Neural cell (in vitro differentiated cells): ENCODE measurements around the gene SRRM2. TPM values are rescaled to one million over a fixed set of nuclear protein-coding genes. Genes with fewer than 3 reads are reported as not detected.

ENCODE experiments used
- H2AFZ ChIP-seq: fragments of 200-600, 300-800 bp; sonication (generic), shearing (Covaris generic); 2 replicates; pipeline ENCODE4 v1.6.0; 2014; ENCODE audit warnings: low read depth, mild to moderate bottlenecking, antibody characterized with exemption, low read length, moderate library complexity
- H3F3A ChIP-seq: fragments of 200-600 bp; shearing (Covaris generic); 2 replicates; pipeline ENCODE4 v1.6.1; 2016; ENCODE audit warnings: mild to moderate bottlenecking, moderate library complexity, mixed read lengths, antibody characterized with exemption, low read length; ENCODE audit not compliant: insufficient read depth, poor library complexity, severe bottlenecking
- H3K27ac ChIP-seq: fragments of 200-600, 300-800 bp; sonication (generic), shearing (Covaris generic); 2 replicates; pipeline ENCODE4 v1.5.1; 2014; ENCODE audit warnings: mild to moderate bottlenecking, low read length, moderate library complexity
- H3K27me3 ChIP-seq: fragments of 300-800, 200-600 bp; sonication (generic), shearing (Covaris generic); 2 replicates; pipeline ENCODE4 v1.6.0; 2014; ENCODE audit warnings: mild to moderate bottlenecking, low read depth, low read length, moderate library complexity; ENCODE audit not compliant: insufficient read depth
- H3K36me3 ChIP-seq: fragments of 300-800, 200-600 bp; sonication (generic), shearing (Covaris generic); 2 replicates; pipeline ENCODE4 v1.5.1; 2014; ENCODE audit warnings: mild to moderate bottlenecking, antibody characterized with exemption, low read length, moderate library complexity; ENCODE audit not compliant: insufficient read depth
- H3K4me2 ChIP-seq: fragments of 300-800, 200-600 bp; sonication (generic), shearing (Covaris generic); 2 replicates; pipeline ENCODE4 v1.6.0; 2014; ENCODE audit warnings: mild to moderate bottlenecking, low read length
- H3K4me3 ChIP-seq: fragments of 300-800, 200-600 bp; sonication (generic), shearing (Covaris generic); 2 replicates; pipeline ENCODE4 v1.5.1; 2014; ENCODE audit warnings: mild to moderate bottlenecking, low read length, moderate library complexity
- H3K79me2 ChIP-seq: fragments of 200-600 bp; shearing (Covaris generic); replicated peaks from 2 replicates; pipeline ENCODE4 v1.6.0; 2014; ENCODE audit warnings: mild to moderate bottlenecking, low read length, moderate library complexity; ENCODE audit not compliant: insufficient read depth
- H3K9ac ChIP-seq: fragments of 300-800, 200-600 bp; sonication (generic), shearing (Covaris generic); 2 replicates; pipeline ENCODE4 v1.6.1; 2016; ENCODE audit warnings: mild to moderate bottlenecking, low read length, mixed read lengths
- H3K9me2 ChIP-seq: fragments of 200-600 bp; shearing (Covaris generic); 2 replicates; pipeline ENCODE4 v1.6.1; 2016; ENCODE audit warnings: mild to moderate bottlenecking, low read length, mixed read lengths; ENCODE audit not compliant: insufficient read depth
- H3K9me3 ChIP-seq: fragments of 200-600, 300-800 bp; sonication (generic), shearing (Covaris generic); 2 replicates; pipeline ENCODE4 v1.6.1; 2016; ENCODE audit warnings: mild to moderate bottlenecking, mixed run types, low read length, moderate library complexity, mixed read lengths
- H4K20me1 ChIP-seq: fragments of 200-600 bp; shearing (Covaris generic); 2 replicates; pipeline ENCODE4 v1.6.1; 2016; ENCODE audit warnings: mild to moderate bottlenecking, mixed run types; ENCODE audit not compliant: insufficient read depth
- EP300 ChIP-seq: fragments of 450-650 bp; conservative IDR thresholded peaks from 2 replicates; pipeline ENCODE4 v1.6.1; 2014; ENCODE audit warnings: antibody characterized with exemption, mild to moderate bottlenecking, moderate library complexity; ENCODE audit not compliant: poor library complexity, severe bottlenecking
- EZH2 ChIP-seq: fragments of 200-600, 300-800 bp; shearing (Covaris generic), sonication (generic); IDR thresholded peaks from 2 replicates; pipeline ENCODE4 v1.6.1; 2014; ENCODE audit warnings: antibody characterized with exemption, low read length, borderline replicate concordance, mild to moderate bottlenecking; ENCODE audit not compliant: insufficient read depth, poor library complexity, severe bottlenecking
- MXI1 ChIP-seq: fragments of 450-650 bp; conservative IDR thresholded peaks from 2 replicates; pipeline ENCODE4 v1.6.1; 2014; ENCODE audit warnings: antibody characterized with exemption, mild to moderate bottlenecking; ENCODE audit not compliant: poor library complexity, severe bottlenecking
- POLR2AphosphoS5 ChIP-seq: IDR thresholded peaks from 2 replicates; pipeline ENCODE4 v1.6.1; 2012
- RAD21 ChIP-seq: fragments of 450-650 bp; conservative IDR thresholded peaks from 2 replicates; pipeline ENCODE4 v1.6.1; 2014; ENCODE audit warnings: antibody characterized with exemption, mild to moderate bottlenecking, moderate library complexity
- SMC3 ChIP-seq: fragments of 450-650 bp; conservative IDR thresholded peaks from 2 replicates; pipeline ENCODE4 v1.6.1; 2014; ENCODE audit warnings: antibody characterized with exemption, mild to moderate bottlenecking, moderate library complexity; ENCODE audit not compliant: poor library complexity
- TAF1 ChIP-seq: IDR thresholded peaks from 2 replicates; pipeline ENCODE4 v1.6.1; 2012; ENCODE audit warnings: low read depth
- polyA plus RNA-seq: library from polyadenylated mRNA; depleted of rRNA; stranded (reverse); fragments of >200 nt; gene quantifications from 2 replicates; pipeline ENCODE4 v1.2.3, GENCODE V29; 2014
- TF ChIP-seq, protein P1 (sequence below): fragments of 450-650 bp; IDR thresholded peaks from 2 replicates; pipeline ENCODE4 v1.5.1; 2014; ENCODE audit warnings: antibody characterized with exemption, mild to moderate bottlenecking, moderate library complexity; ENCODE audit not compliant: poor library complexity, severe bottlenecking
- TF ChIP-seq, protein P2 (sequence below): IDR thresholded peaks from 2 replicates; pipeline ENCODE4 v1.6.1; 2012; ENCODE audit warnings: borderline replicate concordance

The SRRM2 gene
- polyA plus RNA-seq, 1 donor from 2014 or later: 40.0 TPM

DNA sequence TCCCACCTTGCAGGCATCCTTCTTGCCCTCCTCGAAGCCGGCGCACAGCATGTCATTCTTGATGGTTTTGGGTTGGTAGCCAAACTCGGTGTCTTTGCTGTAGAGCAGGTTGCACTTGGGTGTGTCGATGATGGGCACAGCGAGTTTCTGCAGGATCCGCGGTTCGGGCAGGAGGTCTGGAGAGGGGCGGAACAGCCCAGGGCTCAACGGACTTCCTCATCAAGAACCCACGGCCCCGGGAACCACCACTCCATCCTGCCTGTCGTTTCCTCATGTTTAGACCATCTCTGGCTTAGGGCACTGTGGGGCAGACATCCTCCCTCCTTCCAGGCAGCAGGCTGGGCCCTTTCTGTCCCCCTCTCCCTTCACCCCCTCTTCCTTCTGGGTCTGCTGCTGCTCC, 38.9 kb upstream of the SRRM2 start:
- no peaks in the 10 kb centered on the region for H3F3A ChIP-seq
- H3K36me3 ChIP-seq: no peaks in the 10 kb centered on the region
- no peak overlapping the region for H3K27ac ChIP-seq
- no peak overlapping the region for H2AFZ ChIP-seq
- H3K79me2 ChIP-seq: no peaks in the 10 kb centered on the region
- no peak overlapping the region for H3K4me3 ChIP-seq
- no peaks in the 10 kb centered on the region for H3K9me2 ChIP-seq
- TF ChIP-seq POLR2AphosphoS5: no peak
- no peak overlapping the region for H3K4me2 ChIP-seq
- H3K9me3 ChIP-seq: no peaks in the 10 kb centered on the region
- H4K20me1 ChIP-seq: no peaks in the 10 kb centered on the region
- H3K9ac ChIP-seq: no peak overlapping the region
- no peaks in the 10 kb centered on the region for H3K27me3 ChIP-seq

DNA sequence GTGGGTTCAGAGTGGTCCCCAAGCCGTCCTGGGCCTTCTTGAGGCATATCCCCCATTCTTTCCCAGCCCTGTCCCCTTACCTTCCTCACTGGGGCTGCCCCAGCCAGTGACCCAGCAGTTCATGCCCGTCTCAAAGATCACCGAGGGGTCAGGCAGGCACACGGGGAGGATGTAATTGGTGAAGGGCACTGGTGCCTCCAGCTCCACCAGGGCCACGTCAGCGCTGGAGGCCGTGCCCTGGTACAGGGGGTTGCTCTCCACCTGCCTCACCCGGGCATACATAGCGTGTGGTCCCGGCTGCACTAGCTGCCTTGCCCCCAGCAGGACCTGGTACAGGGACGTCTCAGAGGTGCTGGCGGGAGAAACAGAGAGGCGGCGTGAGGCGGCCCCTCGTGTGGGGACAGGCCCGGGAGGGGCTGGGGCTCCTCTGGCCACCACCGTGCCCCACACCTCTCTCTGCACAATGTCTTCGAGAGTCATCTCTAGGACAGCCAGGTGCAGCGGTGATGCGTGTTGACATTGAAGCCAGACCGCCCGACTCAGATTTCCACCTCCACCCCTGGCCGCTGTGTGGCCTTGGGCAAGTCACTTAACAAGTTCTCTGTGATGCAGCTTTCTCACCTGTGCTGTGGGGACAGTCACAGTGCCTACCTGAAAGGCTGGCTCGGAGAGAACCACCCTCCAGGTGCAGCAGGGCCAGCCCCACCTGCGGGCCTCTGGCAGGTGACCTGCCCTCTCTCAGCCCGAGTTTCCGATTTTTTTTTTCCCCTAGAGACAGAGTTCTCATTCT, 38.3 kb upstream of the SRRM2 start:
- Histone ChIP-seq H3K79me2 (no peaks in the 10 kb centered on the region), H3K9me3 (no peaks in the 10 kb centered on the region)

DNA sequence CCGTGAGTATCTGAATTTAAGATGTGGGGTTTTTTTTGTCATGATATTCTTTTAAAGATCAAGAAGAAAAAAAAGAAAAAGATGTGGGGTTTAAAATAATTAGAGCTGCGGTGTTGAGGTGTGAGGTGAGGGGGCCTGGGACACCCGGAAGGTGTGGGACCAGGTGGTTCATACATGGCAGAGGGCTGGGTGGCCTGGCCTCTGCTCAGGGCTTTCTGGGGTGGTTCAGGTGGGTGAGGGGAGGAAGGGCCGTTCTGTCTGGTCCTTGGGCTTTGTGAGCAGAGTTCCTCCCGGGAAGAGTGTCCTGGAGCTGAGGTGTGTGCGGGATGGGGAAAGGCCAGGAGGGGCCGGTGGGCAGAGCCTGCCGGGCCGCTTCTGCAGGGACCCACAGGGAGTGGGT, 37.4 kb upstream of the SRRM2 start:
- Histone ChIP-seq H2AFZ (no peak overlapping the region), H3K27ac (no peak overlapping the region), H4K20me1 (no peaks in the 10 kb centered on the region), H3K9me2 (no peaks in the 10 kb centered on the region), H3K9me3 (no peaks in the 10 kb centered on the region), H3K27me3 (no peaks in the 10 kb centered on the region), H3K9ac (no peak overlapping the region), H3K4me2 (no peak overlapping the region), H3K36me3 (no peaks in the 10 kb centered on the region), H3F3A (no peaks in the 10 kb centered on the region), H3K79me2 (no peaks in the 10 kb centered on the region), H3K4me3 (no peak overlapping the region)
- TF ChIP-seq, protein P1, sequence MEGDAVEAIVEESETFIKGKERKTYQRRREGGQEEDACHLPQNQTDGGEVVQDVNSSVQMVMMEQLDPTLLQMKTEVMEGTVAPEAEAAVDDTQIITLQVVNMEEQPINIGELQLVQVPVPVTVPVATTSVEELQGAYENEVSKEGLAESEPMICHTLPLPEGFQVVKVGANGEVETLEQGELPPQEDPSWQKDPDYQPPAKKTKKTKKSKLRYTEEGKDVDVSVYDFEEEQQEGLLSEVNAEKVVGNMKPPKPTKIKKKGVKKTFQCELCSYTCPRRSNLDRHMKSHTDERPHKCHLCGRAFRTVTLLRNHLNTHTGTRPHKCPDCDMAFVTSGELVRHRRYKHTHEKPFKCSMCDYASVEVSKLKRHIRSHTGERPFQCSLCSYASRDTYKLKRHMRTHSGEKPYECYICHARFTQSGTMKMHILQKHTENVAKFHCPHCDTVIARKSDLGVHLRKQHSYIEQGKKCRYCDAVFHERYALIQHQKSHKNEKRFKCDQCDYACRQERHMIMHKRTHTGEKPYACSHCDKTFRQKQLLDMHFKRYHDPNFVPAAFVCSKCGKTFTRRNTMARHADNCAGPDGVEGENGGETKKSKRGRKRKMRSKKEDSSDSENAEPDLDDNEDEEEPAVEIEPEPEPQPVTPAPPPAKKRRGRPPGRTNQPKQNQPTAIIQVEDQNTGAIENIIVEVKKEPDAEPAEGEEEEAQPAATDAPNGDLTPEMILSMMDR: no peak
- TF ChIP-seq EP300 (no peak), MXI1 (no peak), POLR2AphosphoS5 (no peak), EZH2 (no peak), SMC3 (no peak), RAD21 (no peak)
- TF ChIP-seq, protein P2, sequence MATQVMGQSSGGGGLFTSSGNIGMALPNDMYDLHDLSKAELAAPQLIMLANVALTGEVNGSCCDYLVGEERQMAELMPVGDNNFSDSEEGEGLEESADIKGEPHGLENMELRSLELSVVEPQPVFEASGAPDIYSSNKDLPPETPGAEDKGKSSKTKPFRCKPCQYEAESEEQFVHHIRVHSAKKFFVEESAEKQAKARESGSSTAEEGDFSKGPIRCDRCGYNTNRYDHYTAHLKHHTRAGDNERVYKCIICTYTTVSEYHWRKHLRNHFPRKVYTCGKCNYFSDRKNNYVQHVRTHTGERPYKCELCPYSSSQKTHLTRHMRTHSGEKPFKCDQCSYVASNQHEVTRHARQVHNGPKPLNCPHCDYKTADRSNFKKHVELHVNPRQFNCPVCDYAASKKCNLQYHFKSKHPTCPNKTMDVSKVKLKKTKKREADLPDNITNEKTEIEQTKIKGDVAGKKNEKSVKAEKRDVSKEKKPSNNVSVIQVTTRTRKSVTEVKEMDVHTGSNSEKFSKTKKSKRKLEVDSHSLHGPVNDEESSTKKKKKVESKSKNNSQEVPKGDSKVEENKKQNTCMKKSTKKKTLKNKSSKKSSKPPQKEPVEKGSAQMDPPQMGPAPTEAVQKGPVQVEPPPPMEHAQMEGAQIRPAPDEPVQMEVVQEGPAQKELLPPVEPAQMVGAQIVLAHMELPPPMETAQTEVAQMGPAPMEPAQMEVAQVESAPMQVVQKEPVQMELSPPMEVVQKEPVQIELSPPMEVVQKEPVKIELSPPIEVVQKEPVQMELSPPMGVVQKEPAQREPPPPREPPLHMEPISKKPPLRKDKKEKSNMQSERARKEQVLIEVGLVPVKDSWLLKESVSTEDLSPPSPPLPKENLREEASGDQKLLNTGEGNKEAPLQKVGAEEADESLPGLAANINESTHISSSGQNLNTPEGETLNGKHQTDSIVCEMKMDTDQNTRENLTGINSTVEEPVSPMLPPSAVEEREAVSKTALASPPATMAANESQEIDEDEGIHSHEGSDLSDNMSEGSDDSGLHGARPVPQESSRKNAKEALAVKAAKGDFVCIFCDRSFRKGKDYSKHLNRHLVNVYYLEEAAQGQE: no peak

More for the DNA sequence above, 38.3 kb upstream of the SRRM2 start:
- no peaks in the 10 kb centered on the region for H4K20me1 ChIP-seq
- TF ChIP-seq RAD21: no peak
- no peak for TF ChIP-seq TAF1
- no peak for TF ChIP-seq MXI1
- TF ChIP-seq, protein P1: no peak
- no peak for TF ChIP-seq POLR2AphosphoS5
- TF ChIP-seq EP300: no peak
- no peak for TF ChIP-seq SMC3
- TF ChIP-seq EZH2: no peak
- H3F3A ChIP-seq: no peaks in the 10 kb centered on the region
- H3K9me2 ChIP-seq: no peaks in the 10 kb centered on the region
- no peak overlapping the region for H3K4me3 ChIP-seq
- H3K4me2 ChIP-seq: no peak overlapping the region
- no peak overlapping the region for H3K27ac ChIP-seq
- H3K36me3 ChIP-seq: no peaks in the 10 kb centered on the region
- no peak overlapping the region for H3K9ac ChIP-seq
- no peaks in the 10 kb centered on the region for H3K27me3 ChIP-seq
- H2AFZ ChIP-seq: no peak overlapping the region
